SK-N-SH treated with all-trans-retinoic acid at 6 μM for 48 hours (cell line): ENCODE data around the gene MPP7.

ENCODE experiments used
- ATAC-seq: fragments of 200-7000 bp; cut with Tn5 transposase; 3 replicates; pipeline ENCODE4 v1.9.1; 2020; ENCODE audit warnings: mild to moderate bottlenecking, moderate library complexity
- ARNTL ChIP-seq: fragments of 450-650 bp; formaldehyde crosslinking; IDR thresholded peaks from 2 replicates; pipeline ENCODE4 v1.5.0; 2020; ENCODE audit warnings: low read depth, mild to moderate bottlenecking, moderate library complexity, borderline replicate concordance
- BACH2 ChIP-seq: fragments of 250-450 bp; sonication (Bioruptor Pico); IDR thresholded peaks from 2 replicates; pipeline ENCODE4 v1.9.0; 2021; ENCODE audit warnings: mild to moderate bottlenecking, borderline replicate concordance
- CREB5 ChIP-seq: fragments of 250-450 bp; sonication (Bioruptor Pico); IDR thresholded peaks from 2 replicates; pipeline ENCODE4 v1.5.1; 2020; ENCODE audit warnings: low read depth, mild to moderate bottlenecking, moderate library complexity
- CSDC2 ChIP-seq: fragments of 250-450 bp; sonication (Bioruptor Pico); IDR thresholded peaks from 2 replicates; pipeline ENCODE4 v1.5.0; 2020; ENCODE audit warnings: mild to moderate bottlenecking, moderate library complexity
- CSRNP3 ChIP-seq: fragments of 250-450 bp; sonication (Bioruptor Pico); IDR thresholded peaks from 2 replicates; pipeline ENCODE4 v1.5.1; 2021; ENCODE audit warnings: mild to moderate bottlenecking, moderate library complexity
- ESRRG ChIP-seq: fragments of 250-450 bp; sonication (Bioruptor Pico); IDR thresholded peaks from 2 replicates; pipeline ENCODE4 v1.6.1; 2021; ENCODE audit warnings: mild to moderate bottlenecking
- GLIS3 ChIP-seq: fragments of 250-450 bp; sonication (Bioruptor Pico); IDR thresholded peaks from 2 replicates; pipeline ENCODE4 v1.5.0; 2020; ENCODE audit warnings: mild to moderate bottlenecking, moderate library complexity
- ISL1 ChIP-seq: fragments of 250-450 bp; sonication (Bioruptor Pico); IDR thresholded peaks from 2 replicates; pipeline ENCODE4 v2.1.2; 2022; ENCODE audit warnings: mild to moderate bottlenecking, moderate library complexity
- OSR1 ChIP-seq: fragments of 250-450 bp; sonication (Bioruptor Pico); IDR thresholded peaks from 2 replicates; pipeline ENCODE4 v1.8.0; 2022; ENCODE audit warnings: moderate library complexity, mild to moderate bottlenecking, inconsistent platforms
- PATZ1 ChIP-seq: fragments of 250-450 bp; sonication (Bioruptor Pico); IDR thresholded peaks from 2 replicates; pipeline ENCODE4 v1.8.0; 2020; ENCODE audit warnings: mild to moderate bottlenecking, moderate library complexity, borderline replicate concordance
- PPARA ChIP-seq: fragments of 250-450 bp; sonication (Bioruptor Pico); IDR thresholded peaks from 2 replicates; pipeline ENCODE4 v1.5.0; 2020; ENCODE audit warnings: mild to moderate bottlenecking, borderline replicate concordance
- RARB ChIP-seq: fragments of 250-450 bp; sonication (Bioruptor Pico); IDR thresholded peaks from 2 replicates; pipeline ENCODE4 v1.8.0; 2021; ENCODE audit warnings: mild to moderate bottlenecking, moderate library complexity
- SNAI2 ChIP-seq: fragments of 250-450 bp; sonication (Bioruptor Pico); IDR thresholded peaks from 2 replicates; pipeline ENCODE4 v1.5.0; 2020; ENCODE audit warnings: mild to moderate bottlenecking, moderate library complexity
- TCF4 ChIP-seq: fragments of 250-450 bp; sonication (Bioruptor Pico); IDR thresholded peaks from 2 replicates; pipeline ENCODE4 v1.8.0; 2021; ENCODE audit warnings: mild to moderate bottlenecking, moderate library complexity, borderline replicate concordance
- TOX ChIP-seq: fragments of 250-450 bp; sonication (Bioruptor Pico); IDR thresholded peaks from 2 replicates; pipeline ENCODE4 v1.8.0; 2021; ENCODE audit warnings: mild to moderate bottlenecking, moderate library complexity, borderline replicate concordance
- TSHZ2 ChIP-seq: fragments of 250-450 bp; sonication (Bioruptor Pico); IDR thresholded peaks from 2 replicates; pipeline ENCODE4 v1.5.0; 2020; ENCODE audit warnings: mild to moderate bottlenecking, moderate library complexity
- ZC3H10 ChIP-seq: fragments of 250-450 bp; sonication (Bioruptor Pico); IDR thresholded peaks from 2 replicates; pipeline ENCODE4 v1.5.1; 2021; ENCODE audit warnings: mild to moderate bottlenecking, moderate library complexity
- ZFP3 ChIP-seq: fragments of 250-450 bp; sonication (Bioruptor Pico); IDR thresholded peaks from 2 replicates; pipeline ENCODE4 v1.5.0; 2020; ENCODE audit warnings: mild to moderate bottlenecking, moderate library complexity
- ZNF565 ChIP-seq: fragments of 450-650 bp; formaldehyde crosslinking; conservative IDR thresholded peaks from 2 replicates; pipeline ENCODE4 v1.5.0; 2020; ENCODE audit warnings: low read depth, mild to moderate bottlenecking, moderate library complexity
- ZNF70 ChIP-seq: fragments of 450-650 bp; formaldehyde crosslinking; IDR thresholded peaks from 2 replicates; pipeline ENCODE4 v1.5.0; 2020; ENCODE audit warnings: mild to moderate bottlenecking, moderate library complexity

The MPP7 gene

GRCh38 chr10:28312572-28312971 is 9.7 kb upstream of the MPP7 start:
- TF ChIP-seq PPARA (CRISPR knock-in tag) (no peak), ZFP3 (CRISPR knock-in tag) (no peak), BACH2 (CRISPR knock-in tag) (no peak), ARNTL (CRISPR knock-in tag) (no peak)
- TF ChIP-seq, all 23 proteins: peak for 0
- no peak for ATAC-seq

- TF ChIP-seq ARNTL (CRISPR knock-in tag): no peak
- no peak for TF ChIP-seq GLIS3 (CRISPR knock-in tag)
- no peak for TF ChIP-seq ZNF70
- no peak for TF ChIP-seq RARB (CRISPR knock-in tag)
- TF ChIP-seq TSHZ2: no peak
- TF ChIP-seq TCF4 (CRISPR knock-in tag): no peak
- TF ChIP-seq PATZ1: no peak
- no peak for TF ChIP-seq ESRRG (CRISPR knock-in tag)
- TF ChIP-seq OSR1 (CRISPR knock-in tag): no peak
- TF ChIP-seq ISL1 (CRISPR knock-in tag): no peak
- no peak for TF ChIP-seq ZC3H10 (CRISPR knock-in tag)
- ATAC-seq: no peak
Observed at GRCh38 chr10:28311104-28311503, 8.2 kb upstream of the MPP7 start.

- no peak for ATAC-seq
- TF ChIP-seq ZNF565 (CRISPR knock-in tag) (no peak), RARB (CRISPR knock-in tag) (no peak), CSDC2 (CRISPR knock-in tag) (no peak), PPARA (CRISPR knock-in tag) (no peak), ISL1 (CRISPR knock-in tag) (no peak), TCF4 (CRISPR knock-in tag) (no peak), GLIS3 (CRISPR knock-in tag) (no peak), SNAI2 (no peak), ESRRG (CRISPR knock-in tag) (no peak), ZC3H10 (CRISPR knock-in tag) (no peak), OSR1 (CRISPR knock-in tag) (no peak), CREB5 (no peak), CSRNP3 (CRISPR knock-in tag) (no peak)
Observed at GRCh38 chr10:28307267-28307666, 4.4 kb upstream of the MPP7 start.

- TF ChIP-seq BACH2 (CRISPR knock-in tag) (no peak), CSRNP3 (CRISPR knock-in tag) (no peak), TOX (no peak), PATZ1 (no peak), TCF4 (CRISPR knock-in tag) (no peak), OSR1 (CRISPR knock-in tag) (no peak), ARNTL (CRISPR knock-in tag) (no peak)
- ATAC-seq: no peak
Observed at GRCh38 chr10:28305553-28305952, 2.7 kb upstream of the MPP7 start.
